Measurements from ENCODE around the gene MOV10. TPM values are rescaled to one million over a fixed set of nuclear protein-coding genes. Genes with fewer than 3 reads are reported as not detected.
A peak's percentile ranks its signal among the peaks of the same experiment; 100 is the strongest.

MOV10 gene
- total and polyA plus RNA-seq, 2 donors (not counting 3 experiments of a cell fraction or from before 2014, with no cell fraction given) = 97.1 to 113 TPM

DNA sequence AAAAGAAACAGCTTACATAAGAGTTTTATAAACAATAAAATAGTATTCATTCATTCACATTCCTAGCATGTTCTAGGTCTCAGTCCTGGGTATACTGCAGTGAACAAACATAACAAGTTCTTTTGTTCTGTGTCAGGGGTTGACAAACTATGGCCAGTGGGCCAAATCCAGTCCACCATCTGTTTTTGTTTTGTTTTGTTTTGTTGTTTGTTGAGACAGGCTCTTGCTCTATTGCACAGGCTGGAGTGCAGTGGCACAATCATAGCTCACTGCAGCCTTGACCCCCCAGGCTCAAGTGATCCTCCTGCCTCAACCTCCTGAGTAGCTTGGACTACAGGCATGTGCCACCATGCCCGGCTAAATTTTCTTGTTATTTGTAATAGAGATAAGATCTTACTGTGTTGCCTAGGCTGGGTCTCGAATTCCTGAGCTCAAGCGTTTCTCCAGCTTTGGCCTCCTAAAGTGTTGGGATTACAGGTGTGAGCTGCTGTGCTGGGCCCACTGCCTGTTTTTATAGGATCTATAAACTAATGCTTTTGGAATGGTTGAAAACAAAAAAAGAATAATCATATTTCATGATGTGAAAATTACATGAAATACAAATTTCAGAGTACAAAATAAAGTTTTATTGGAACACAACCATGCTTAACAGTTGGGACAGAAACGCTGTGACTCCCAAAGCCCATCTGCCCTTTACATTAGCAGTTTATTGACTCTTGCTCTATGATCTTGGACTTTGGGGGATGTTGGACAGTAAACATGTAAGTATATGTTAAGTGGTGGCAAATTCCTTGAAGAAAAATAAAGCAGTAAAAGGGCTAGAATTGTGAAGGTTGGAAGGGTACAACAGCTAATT is 37.0 kb upstream of the MOV10 start:
- intact Hi-C loops (cut with micrococcal nuclease) (loop anchor here (1.0 to 5.0 kb wide), 3 partner anchors 18 to 70 kb away; partner anchors contain the start of genes CAPZA1, MOV10, RHOC and ST7L), dilution Hi-C loops (cut with MboI; ENCODE audit: extremely low pct_ligation_motif_present, low sequenced_read_pairs) (no loop called here)
- Histone ChIP-seq H3K27ac (ENCODE audit: insufficient read depth, low read depth, low read length) (peak overlapping the region; percentile 66), H4K20me1 (replicated peaks; ENCODE audit: control insufficient read depth, extremely low read depth, insufficient read depth, low read length) (peaks cover 11% of the 10 kb centered on the region), H3K27me3 (ENCODE audit: control insufficient read depth in 2 of 2, insufficient read depth in 2 of 2, low read length in 2 of 2) (no peaks in the 10 kb centered on the region), H3K4me2 (ENCODE audit: insufficient read depth, low read length) (peak overlapping the region; percentile 82), H3K36me3 (ENCODE audit: control insufficient read depth in 2 of 2, extremely low read depth in 1 of 2, insufficient read depth in 2 of 2, low read length in 2 of 2) (no peaks in the 10 kb centered on the region), H3K4me1 (ENCODE audit: control insufficient read depth, extremely low read depth, insufficient read depth, low read length) (peaks cover 26% of the 10 kb centered on the region), H3K9ac (replicated peaks; ENCODE audit: extremely low read depth, insufficient read depth, low read length) (no peak overlapping the region), H3K4me3 (replicated peaks in 1 of 3; ENCODE audit: insufficient read depth in 1 of 3, low read depth in 1 of 3, low read length in 3 of 3) (no peak overlapping the region), H3K79me2 (ENCODE audit: control insufficient read depth, insufficient read depth, low read length) (peaks cover 87% of the 10 kb centered on the region), H3K9me1 (replicated peaks; ENCODE audit: control insufficient read depth, extremely low read depth, insufficient read depth, low read length) (no peaks in the 10 kb centered on the region), H3K9me3 (replicated peaks; ENCODE audit: control insufficient read depth, insufficient read depth, low read length) (no peaks in the 10 kb centered on the region), H2AFZ (ENCODE audit: low read depth, low read length) (no peak overlapping the region)
- no TSS peak for BruUV-seq (replicated peaks)
- ChIA-PET POLR2A (interaction anchor here (0.5 to 0.8 kb wide), 2 partner anchors 20 to 284 kb away, joined by 3 read pairs; no protein-coding TSS in a partner anchor), CTCF (interaction anchor here (0.7 to 2.5 kb wide), 13 partner anchors 10 to 248 kb away, joined by 3 to 16 read pairs (median 4); partner anchors contain the start of genes MOV10 and PPM1J)
- DNase-seq (ENCODE audit: low read depth, low spot score) = no peak
- no peak for FAIRE-seq
- TF ChIP-seq GATA2 (IDR thresholded peaks at IDR 0.05; ENCODE audit: insufficient read depth, insufficient read length, low read depth, low read length) (peak; percentile 32), POLR2AphosphoS5 (IDR thresholded peaks at IDR 0.05; ENCODE audit: insufficient read depth, low read depth, low read length) (no peak), MYC (IDR thresholded peaks at IDR 0.05; ENCODE audit: low read depth, low read length) (no peak), CTCF (IDR thresholded peaks at IDR 0.05; ENCODE audit: extremely low read depth in 1 of 2, insufficient read depth in 1 of 2, low read depth in 1 of 2, low read length in 2 of 2) (no peak), FOS (IDR thresholded peaks at IDR 0.05; ENCODE audit: borderline replicate concordance, insufficient read depth, low read length) (no peak), EZH2 (IDR thresholded peaks at IDR 0.05; ENCODE audit: borderline replicate concordance, low read depth, low read length, severe bottlenecking) (no peak), POLR2A (IDR thresholded peaks at IDR 0.05; ENCODE audit: low read depth, low read length) (no peak)
- TF ChIP-seq, protein P1, sequence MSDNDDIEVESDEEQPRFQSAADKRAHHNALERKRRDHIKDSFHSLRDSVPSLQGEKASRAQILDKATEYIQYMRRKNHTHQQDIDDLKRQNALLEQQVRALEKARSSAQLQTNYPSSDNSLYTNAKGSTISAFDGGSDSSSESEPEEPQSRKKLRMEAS (IDR thresholded peaks at IDR 0.05; ENCODE audit: insufficient read depth, insufficient read length) = no peak
